HFF-Myc (cell line): ENCODE measurements around the gene PGBD5.

Source experiments
- DNase-seq: peaks from one replicate; pipeline ENCODE4 v3.0.0-alpha.2; 2011; ENCODE audit warnings: low read depth; ENCODE audit errors: extremely low read depth
- H3K4me3 ChIP-seq: replicated peaks from 2 replicates; pipeline ENCODE4 v1.5.1; 2011; ENCODE audit warnings: low read depth, mild to moderate bottlenecking, control low read depth, low read length
- TF ChIP-seq, protein P1 (sequence below): IDR thresholded peaks from 2 replicates; pipeline ENCODE4 v1.5.1; 2012; ENCODE audit warnings: mild to moderate bottlenecking, low read depth, low read length, control low read depth; ENCODE audit errors: missing control alignments

The PGBD5 gene

DNA sequence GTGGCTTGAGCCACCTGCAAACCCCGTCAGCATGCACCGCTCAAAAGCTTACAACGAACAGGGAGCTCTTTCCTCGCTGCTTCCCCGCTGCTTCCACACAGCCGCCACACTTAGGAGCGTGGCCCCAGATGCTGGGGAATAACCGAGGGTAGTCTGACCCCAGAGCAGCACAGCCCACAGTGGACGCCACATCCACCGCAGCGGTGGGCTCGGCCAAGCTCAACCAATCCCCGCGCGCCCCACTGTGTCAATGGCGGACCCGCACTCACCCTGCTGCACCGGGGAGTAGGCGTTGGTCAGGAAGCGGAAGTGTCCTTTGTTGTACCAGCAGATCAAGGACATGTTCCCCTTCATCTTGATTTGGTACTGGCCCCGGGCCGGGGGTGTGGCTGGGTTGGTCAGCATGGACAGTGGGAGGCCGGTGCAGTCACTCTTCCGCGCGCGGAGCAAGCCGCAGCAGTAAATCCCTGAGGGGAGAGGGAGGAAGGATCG is 93.5 kb downstream of the PGBD5 start:
- DNase-seq = no peak
- H3K4me3 ChIP-seq = no peak overlapping the region
- TF ChIP-seq, protein P1, sequence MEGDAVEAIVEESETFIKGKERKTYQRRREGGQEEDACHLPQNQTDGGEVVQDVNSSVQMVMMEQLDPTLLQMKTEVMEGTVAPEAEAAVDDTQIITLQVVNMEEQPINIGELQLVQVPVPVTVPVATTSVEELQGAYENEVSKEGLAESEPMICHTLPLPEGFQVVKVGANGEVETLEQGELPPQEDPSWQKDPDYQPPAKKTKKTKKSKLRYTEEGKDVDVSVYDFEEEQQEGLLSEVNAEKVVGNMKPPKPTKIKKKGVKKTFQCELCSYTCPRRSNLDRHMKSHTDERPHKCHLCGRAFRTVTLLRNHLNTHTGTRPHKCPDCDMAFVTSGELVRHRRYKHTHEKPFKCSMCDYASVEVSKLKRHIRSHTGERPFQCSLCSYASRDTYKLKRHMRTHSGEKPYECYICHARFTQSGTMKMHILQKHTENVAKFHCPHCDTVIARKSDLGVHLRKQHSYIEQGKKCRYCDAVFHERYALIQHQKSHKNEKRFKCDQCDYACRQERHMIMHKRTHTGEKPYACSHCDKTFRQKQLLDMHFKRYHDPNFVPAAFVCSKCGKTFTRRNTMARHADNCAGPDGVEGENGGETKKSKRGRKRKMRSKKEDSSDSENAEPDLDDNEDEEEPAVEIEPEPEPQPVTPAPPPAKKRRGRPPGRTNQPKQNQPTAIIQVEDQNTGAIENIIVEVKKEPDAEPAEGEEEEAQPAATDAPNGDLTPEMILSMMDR = no peak

- DNase-seq = no peak
- no peak overlapping the region for H3K4me3 ChIP-seq
- TF ChIP-seq, protein P1 = no peak
Observed at GRCh38 chr1:230332061-230332460, 94.1 kb downstream of the PGBD5 start.

DNA sequence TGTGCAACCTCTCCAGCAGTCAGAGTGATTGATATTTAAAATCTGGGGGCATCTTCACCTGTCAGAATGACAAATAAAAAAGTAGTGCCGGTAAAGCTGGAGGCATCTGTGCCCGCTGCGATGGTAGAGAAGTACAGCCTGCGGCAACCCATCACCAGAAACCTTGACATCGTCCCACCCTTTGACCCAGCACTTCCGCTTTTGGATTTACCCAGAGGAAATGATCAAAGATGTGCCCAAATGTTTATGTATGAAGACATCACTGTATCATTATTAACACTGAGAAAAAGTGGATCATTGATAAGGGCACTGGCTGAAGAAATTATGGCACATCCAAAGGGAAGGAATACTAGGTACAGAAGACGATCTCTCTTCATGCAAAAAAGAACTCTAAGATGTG is 96.0 kb downstream of the PGBD5 start:
- no peak for DNase-seq
- H3K4me3 ChIP-seq = no peak overlapping the region

DNA sequence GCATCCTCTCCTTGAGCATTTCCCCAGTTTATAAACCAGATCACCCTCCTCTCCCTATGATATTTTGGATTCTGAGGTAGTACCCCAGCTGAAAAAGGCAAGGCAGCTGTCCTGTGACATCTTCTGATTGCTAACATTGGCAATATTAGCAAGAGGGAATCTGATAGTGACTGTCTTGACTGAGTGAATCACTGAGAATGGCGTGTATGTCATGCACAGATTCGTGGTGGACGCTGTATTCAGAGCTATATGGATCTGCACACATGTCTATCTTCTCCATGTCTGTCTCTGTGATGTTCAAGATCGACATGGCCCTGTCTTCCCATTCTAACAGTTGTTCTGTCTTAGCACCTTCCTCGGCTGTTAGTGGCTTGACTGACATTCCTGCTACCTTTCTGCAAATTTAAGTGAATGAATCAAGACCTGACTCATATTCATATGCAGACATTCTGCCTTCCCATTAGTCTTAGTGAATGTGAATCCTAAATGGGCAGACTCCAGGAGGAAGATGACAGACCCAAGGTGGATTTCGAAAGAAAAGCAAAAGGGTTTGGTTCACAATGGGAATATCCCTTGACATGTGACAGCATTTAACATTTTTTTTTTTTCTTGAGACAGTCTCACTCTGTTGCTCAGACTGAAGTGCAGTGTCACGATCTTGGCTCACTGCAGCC is 97.7 kb downstream of the PGBD5 start:
- no peak overlapping the region for H3K4me3 ChIP-seq
- DNase-seq = no peak
- TF ChIP-seq, protein P1 = no peak

More for the DNA sequence above, 96.0 kb downstream of the PGBD5 start:
- TF ChIP-seq, protein P1 = no peak

DNA sequence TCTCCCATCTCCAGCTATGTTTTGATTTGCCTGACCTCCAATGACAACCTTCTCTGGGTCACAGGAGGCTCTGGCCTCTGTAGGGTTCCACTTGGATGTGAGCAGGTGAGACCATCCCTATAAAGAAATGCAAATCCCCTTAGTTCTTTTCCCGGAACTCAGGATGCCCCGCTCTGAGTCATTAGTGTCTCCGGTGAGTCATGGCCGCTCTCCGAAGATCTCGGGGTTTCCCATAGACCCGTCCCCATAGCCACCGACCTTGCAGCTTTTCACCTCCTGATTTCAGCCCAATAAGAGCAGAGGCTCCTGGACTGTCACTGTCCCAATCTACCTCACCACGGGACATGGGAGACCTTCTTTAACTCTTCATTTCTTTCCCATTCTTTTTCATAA is 98.2 kb downstream of the PGBD5 start:
- TF ChIP-seq, protein P1 = no peak
- DNase-seq = no peak
- H3K4me3 ChIP-seq = no peak overlapping the region

- TF ChIP-seq, protein P1 = no peak
- H3K4me3 ChIP-seq = no peak overlapping the region
- no peak for DNase-seq
Observed at GRCh38 chr1:230326971-230327891, 98.9 kb downstream of the PGBD5 start.
